Measurements from ENCODE around the gene WDFY1. TPM values are rescaled to one million over a fixed set of nuclear protein-coding genes. Genes with fewer than 3 reads are reported as not detected.

The WDFY1 gene
- total RNA-seq, 1 experiment from 2014 or later: 66.0 TPM

GRCh38 chr2:223859070-223859469 is 86.1 kb downstream of the WDFY1 start:
- Mint-ChIP-seq H3K36me3 (no peaks in the 10 kb centered on the region), H3K27ac (no peak overlapping the region), H3K4me3 (no peak overlapping the region), H3K4me1 (peaks cover 8% of the 10 kb centered on the region; the same call in 1 of the 2 replicates), H3K9me3 (no peaks in the 10 kb centered on the region), H3K27me3 (ENCODE audit: low read depth) (no peaks in the 10 kb centered on the region)
- CTCF ChIA-PET: interaction anchor here (1.3 to 1.9 kb wide), 5 partner anchors 13 to 111 kb away, joined by 5 to 15 read pairs (median 6); no protein-coding TSS in a partner anchor
- TF ChIP-seq MAX (CRISPR knock-in tag; IDR thresholded peaks at IDR 0.05) (no peak), STAT6 (CRISPR knock-in tag; conservative IDR thresholded peaks at IDR 0.05; ENCODE audit: low read depth) (no peak)
- POLR2A ChIA-PET: no interaction called here
- DNase-seq (ENCODE audit: low spot score) (no peak), ATAC-seq (no peak)

GRCh38 chr2:223856584-223856983 is 88.6 kb downstream of the WDFY1 start:
- H3K27ac Mint-ChIP-seq: no peak overlapping the region
- peaks cover 6% of the 10 kb centered on the region; the same call in 1 of the 2 replicates for H3K4me1 Mint-ChIP-seq
- no peaks in the 10 kb centered on the region for H3K36me3 Mint-ChIP-seq
- no peaks in the 10 kb centered on the region for H3K9me3 Mint-ChIP-seq
- no peaks in the 10 kb centered on the region for H3K27me3 Mint-ChIP-seq (ENCODE audit: low read depth)
- ChIA-PET POLR2A (no interaction called here), CTCF (no interaction called here)
- TF ChIP-seq USF2 (CRISPR knock-in tag; IDR thresholded peaks at IDR 0.05): no peak
- no peak for TF ChIP-seq ELF4 (CRISPR knock-in tag; IDR thresholded peaks at IDR 0.05; ENCODE audit: low read depth)
- TF ChIP-seq MLX (CRISPR knock-in tag; IDR thresholded peaks at IDR 0.05): no peak
- TF ChIP-seq ZNF416 (CRISPR knock-in tag; IDR thresholded peaks at IDR 0.05): no peak
- no peak for TF ChIP-seq E2F4 (CRISPR knock-in tag; IDR thresholded peaks at IDR 0.05; ENCODE audit: borderline replicate concordance, low read depth)
- DNase-seq (ENCODE audit: low spot score) (no peak), ATAC-seq (no peak)
- no peak overlapping the region for H3K4me3 Mint-ChIP-seq

- ATAC-seq (no peak), DNase-seq (ENCODE audit: low spot score) (no peak)
- no peak overlapping the region for H3K27ac Mint-ChIP-seq
- no peaks in the 10 kb centered on the region for H3K27me3 Mint-ChIP-seq (ENCODE audit: low read depth)
- no peak for TF ChIP-seq FOXP4 (CRISPR knock-in tag; IDR thresholded peaks at IDR 0.05)
- TF ChIP-seq ATF1 (CRISPR knock-in tag; IDR thresholded peaks at IDR 0.05): no peak
- no peak overlapping the region for H3K4me3 Mint-ChIP-seq
- POLR2A ChIA-PET: no interaction called here
- peaks cover 6% of the 10 kb centered on the region; the same call in 1 of the 2 replicates for H3K4me1 Mint-ChIP-seq
- H3K36me3 Mint-ChIP-seq: peaks cover 4% of the 10 kb centered on the region
- CTCF ChIA-PET: no interaction called here
- H3K9me3 Mint-ChIP-seq: peaks cover 4% of the 10 kb centered on the region
Observed at GRCh38 chr2:223856021-223856420, 89.1 kb downstream of the WDFY1 start.

GRCh38 chr2:223855426-223855825 is 89.7 kb downstream of the WDFY1 start:
- no peak for DNase-seq (ENCODE audit: low spot score)
- Mint-ChIP-seq H3K4me1 (peaks cover 6% of the 10 kb centered on the region; the same call in 1 of the 2 replicates), H3K9me3 (peaks cover 10% of the 10 kb centered on the region), H3K27ac (no peak overlapping the region), H3K27me3 (ENCODE audit: low read depth) (no peaks in the 10 kb centered on the region), H3K36me3 (peaks cover 9% of the 10 kb centered on the region), H3K4me3 (no peak overlapping the region)
- ChIA-PET CTCF (interaction anchor here (0.9 kb wide), 1 partner anchor 132 kb away, joined by 3 read pairs; no protein-coding TSS in a partner anchor), POLR2A (no interaction called here)
- no peak for ATAC-seq
- TF ChIP-seq NFYB (CRISPR knock-in tag; conservative IDR thresholded peaks at IDR 0.05; ENCODE audit: low read depth) (no peak), ZNF138 (CRISPR knock-in tag; conservative IDR thresholded peaks at IDR 0.05) (no peak), USF1 (CRISPR knock-in tag; IDR thresholded peaks at IDR 0.05) (no peak), ZNF423 (CRISPR knock-in tag; IDR thresholded peaks at IDR 0.05) (no peak), ZBTB43 (CRISPR knock-in tag; IDR thresholded peaks at IDR 0.05) (no peak), ZNF317 (CRISPR knock-in tag; IDR thresholded peaks at IDR 0.05; ENCODE audit: borderline replicate concordance, low read depth) (no peak), ATF6 (CRISPR knock-in tag; IDR thresholded peaks at IDR 0.05) (no peak)
